SHP77 (cell line): Measurements from ENCODE around the gene NUP210.

Experiments used
- DNase-seq, 2 experiments: peaks; one replicate each; lab custom pipeline; 2025; lab: John Stamatoyannopoulos, UW

Gene NUP210

DNA sequence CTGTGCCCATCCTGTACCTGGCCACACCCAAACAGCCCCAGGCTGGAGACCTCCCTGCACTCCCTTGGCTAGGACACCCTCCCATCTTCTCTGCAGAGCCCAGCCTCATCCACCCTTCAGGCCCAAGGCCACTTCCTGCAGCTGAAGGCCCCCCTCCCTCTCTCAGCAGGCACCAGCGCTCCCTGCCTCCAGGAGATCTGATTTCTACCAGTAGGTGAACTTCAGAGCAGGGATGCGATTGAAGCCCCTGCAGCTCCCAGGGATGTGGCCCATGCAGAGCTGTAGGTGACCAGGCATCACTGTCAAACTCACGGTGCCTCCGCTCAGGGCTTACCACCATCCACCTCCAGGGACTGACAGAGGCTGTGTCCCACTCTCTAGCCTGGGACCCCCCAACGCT is 96.3 kb downstream of the NUP210 start:
- DNase-seq: no peak

- DNase-seq: no peak
Measured at GRCh38 chr3:13322324-13322723, 97.8 kb downstream of the NUP210 start.

DNA sequence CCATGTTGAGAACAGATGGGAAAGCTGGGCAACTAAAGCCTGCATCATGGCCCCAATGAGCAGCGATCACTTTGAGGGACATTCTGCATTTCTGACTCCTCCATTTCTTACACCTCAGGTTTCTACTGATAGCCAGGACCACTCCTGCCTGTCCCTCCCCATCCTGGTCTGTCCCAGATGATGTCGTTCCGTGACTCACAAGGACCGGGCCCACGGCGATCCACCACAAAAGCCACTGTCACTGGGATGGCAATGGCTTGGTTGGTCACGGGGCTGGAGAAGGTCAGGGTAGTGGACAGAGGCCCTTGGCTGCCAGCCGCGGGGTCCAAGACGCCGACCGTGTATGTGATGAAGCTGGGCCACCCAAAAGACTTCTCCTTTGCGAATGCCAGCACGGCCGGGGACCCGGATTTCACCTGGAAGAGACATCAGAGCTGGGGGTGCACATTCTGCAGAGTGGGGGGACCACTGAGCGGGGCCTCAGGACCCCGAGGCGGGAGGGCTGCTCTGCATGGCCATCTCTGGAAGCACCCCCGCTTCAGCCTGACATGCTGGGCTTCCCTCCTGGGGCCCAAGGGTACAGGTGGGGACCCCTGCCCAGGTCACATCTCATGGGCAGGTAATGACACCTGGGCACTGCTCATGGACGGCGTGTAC is 100.4 kb downstream of the NUP210 start:
- no peak for DNase-seq

DNA sequence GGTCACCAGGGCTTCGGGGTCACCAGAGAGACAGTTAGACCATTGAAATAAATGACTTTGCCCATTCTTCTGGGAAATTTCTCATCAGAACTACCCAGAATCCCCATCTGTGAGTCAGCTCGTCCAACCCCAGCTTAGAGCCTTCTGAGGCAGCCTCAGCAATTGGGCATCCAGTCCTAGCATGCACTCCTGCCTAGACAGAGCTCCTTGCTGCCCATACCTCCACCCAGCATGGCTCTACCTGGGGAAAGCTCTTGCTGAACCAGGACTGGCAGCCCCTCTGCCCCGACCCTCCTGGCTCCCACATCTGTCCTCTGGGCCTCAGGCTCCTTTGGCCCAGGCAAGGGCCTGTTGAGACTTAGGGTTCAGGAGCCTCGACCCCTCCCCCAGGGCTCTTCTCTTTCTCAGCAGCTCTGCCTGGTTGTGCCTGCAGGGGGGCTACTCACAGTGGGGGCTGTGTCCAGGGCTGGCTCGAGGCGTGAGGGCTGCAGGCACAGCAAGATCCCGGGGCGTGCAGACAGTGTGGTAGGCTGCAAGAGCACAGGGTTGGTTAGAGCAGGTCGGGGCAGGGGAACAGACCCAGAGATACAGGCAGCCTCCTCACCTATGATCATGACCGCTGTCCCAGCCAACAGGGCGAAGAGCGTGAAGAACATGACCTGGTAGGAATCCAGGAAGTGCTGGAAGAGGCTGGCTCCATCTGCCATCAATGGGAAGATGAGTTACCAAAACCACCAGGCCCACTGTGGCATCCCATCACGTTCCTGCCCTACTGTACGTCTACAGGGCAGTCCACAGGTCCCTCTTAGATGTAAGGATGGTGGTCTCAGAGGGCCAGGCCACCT is 101.3 kb downstream of the NUP210 start:
- DNase-seq: no peak

DNA sequence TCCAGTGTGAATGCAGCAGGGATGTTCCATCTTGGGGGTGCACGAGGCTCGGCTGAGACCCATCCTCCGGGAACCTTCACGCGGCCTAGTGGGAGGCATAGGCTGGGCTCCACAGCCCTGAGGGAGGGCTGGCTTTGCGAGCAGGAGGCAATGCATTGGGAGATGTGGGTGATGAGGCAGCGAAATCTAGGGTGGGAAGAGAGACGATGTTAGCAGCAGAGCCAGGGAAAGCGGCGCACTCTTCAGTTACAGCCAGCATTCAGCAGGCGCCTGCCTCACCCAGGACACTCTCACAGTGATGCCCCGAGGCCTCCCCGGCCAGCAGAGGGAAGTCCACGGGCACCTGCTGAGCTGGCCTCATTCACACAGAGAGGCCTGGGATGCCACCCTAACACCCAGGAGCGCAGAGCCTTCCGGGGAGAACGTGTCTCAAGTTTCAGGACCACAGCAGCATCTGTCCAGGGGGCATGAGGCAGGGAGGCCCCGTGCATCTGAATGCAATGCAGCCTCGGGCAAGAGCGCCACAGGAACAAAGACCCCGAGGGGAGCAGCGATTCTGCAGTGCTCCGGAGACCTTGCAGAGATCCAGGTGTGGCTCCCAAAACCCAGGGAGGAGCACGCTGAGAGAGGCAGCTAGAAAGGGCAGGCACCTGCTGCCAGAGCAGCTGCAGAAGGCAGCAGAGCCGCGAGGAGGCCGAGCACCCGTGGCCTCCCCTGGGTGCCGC is 102.4 kb downstream of the NUP210 start:
- DNase-seq: no peak

DNA sequence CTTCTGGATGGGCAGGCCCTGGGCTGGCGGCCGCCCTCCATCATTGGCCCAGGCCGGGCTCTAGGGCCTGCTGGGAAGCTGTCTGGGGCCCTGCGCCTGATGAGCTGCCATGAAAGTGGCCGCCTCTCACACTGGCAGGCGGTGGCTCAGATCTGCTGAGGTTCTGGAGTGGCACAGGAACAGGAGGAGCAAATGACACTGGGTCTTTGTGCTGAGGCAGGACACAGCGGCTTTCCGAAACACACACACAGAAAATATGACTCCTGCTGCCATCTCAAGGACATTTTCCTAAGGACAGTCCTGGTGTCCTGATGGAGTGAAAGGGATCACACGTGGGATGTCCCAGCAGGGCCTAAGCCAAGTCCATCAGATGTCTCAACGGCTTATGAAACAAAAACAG is 103.5 kb downstream of the NUP210 start:
- no peak for DNase-seq

- no peak for DNase-seq
Measured at GRCh38 chr3:13314877-13315276, 105.2 kb downstream of the NUP210 start.

GRCh38 chr3:13313813-13314212 is 106.3 kb downstream of the NUP210 start:
- no peak for DNase-seq

GRCh38 chr3:13309004-13309403 is 111.1 kb downstream of the NUP210 start:
- no peak for DNase-seq

GRCh38 chr3:13308380-13308801 is 111.7 kb downstream of the NUP210 start:
- DNase-seq: peak; percentile 42 to 60

DNA sequence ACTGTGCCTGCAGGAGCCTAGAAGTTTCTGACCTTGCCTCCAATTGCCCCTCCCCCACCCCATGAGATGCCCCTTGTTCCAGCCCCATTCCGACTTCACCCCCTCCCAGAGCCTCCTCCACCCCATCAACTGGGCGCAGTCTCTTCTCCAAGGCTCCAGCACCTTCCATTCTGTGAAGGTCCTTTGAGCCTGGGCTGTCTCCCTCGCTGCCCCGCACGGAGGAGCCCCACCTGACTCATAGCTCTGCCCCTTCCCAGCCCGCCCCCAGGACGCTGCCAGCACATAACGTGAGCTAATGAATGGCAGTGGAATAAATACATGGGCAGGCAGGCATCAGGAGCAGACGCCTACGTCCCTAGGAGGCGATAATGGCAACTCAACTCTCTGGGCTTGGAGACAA is 113.1 kb downstream of the NUP210 start:
- DNase-seq: no peak

DNA sequence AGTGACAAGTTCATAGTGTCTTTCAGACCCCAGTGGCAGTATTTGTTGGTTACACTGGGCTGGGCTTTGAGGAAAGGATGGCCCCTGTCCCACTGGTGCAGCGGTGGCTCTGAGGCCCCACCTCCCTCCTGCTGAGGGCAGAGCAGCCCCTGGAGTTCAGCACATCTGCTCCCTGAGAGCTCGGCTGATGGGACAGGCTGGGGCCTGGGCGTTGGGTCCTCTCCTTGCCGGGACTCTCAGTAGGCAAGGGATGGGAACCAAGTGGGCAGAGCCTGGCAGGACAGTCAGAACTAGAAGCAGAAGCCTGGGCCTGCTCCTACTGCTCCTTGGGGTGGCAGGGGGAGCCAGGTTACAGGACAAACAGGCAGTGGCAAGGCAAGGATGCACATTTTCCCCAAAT is 114.5 kb downstream of the NUP210 start:
- no peak for DNase-seq

- DNase-seq: no peak
Measured at GRCh38 chr3:13303410-13303809, 116.7 kb downstream of the NUP210 start.

GRCh38 chr3:13301286-13301987 is 118.7 kb downstream of the NUP210 start:
- DNase-seq: peak; percentile 39 to 65

DNA sequence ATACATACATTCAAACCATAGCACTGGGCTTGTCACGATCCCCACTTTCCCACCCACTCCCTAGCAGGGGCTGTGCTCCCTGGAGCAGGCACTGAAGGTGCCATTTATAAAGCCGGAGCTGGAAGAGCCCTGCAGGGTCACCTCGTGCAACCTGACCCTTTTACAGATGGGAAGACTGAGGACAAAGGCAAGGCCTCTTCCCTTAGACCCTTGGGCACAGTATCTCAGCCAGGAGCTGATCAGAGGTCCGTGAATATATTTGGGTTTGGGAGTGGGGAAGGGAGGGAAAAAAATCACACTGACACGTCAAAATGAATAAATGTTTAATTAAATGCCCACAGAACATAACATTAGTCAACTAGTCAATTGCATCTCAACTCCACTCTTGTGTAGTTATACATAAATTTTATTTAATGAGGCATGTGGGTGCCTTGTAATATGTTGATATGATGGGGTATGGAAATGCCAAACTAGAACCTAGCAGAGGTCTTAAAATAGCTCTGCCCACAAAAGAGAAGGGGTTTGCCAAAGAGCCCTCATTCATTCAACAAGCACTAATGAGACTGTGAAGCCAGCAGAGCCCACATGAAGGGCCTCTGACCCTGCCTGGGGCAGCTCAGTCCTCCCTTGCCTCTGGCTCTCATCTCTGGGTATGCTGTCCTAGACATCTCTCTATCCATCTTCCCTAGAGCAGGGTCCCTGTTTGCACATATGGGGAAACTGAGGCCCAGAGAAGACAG is 119.4 kb downstream of the NUP210 start:
- no peak for DNase-seq

DNA sequence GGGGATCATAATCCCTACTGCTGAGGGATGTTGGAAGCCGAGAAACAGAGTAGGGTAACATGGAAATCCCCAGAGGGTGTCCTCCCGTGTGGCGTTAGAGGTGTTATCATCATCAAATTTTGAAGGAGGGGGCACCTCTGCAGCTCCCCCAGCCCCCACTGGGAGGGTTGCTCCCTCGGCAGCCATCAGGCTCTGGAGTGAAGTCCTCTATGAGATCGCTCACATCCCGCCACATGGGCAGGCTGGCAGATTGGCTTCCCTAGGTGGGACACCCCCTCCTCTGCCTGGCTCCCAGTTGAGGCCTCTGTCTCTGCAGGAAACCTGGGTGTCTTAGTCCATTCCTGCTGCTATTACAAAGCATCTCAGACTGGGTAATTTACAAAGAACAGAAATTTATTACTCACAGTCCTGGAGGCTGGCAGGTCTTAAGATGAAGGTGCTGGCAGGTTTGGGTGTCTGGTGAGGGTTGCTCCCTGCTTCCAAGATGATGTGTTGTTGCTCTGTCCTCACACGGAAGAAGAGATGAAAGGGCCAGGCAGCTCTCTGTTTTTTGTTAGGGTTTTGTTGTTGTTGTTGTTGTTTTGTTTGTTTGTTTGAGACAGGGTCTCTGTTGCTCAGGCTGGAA is 120.5 kb downstream of the NUP210 start:
- no peak for DNase-seq

- DNase-seq: no peak
Measured at GRCh38 chr3:13296662-13297061, 123.5 kb downstream of the NUP210 start.

DNA sequence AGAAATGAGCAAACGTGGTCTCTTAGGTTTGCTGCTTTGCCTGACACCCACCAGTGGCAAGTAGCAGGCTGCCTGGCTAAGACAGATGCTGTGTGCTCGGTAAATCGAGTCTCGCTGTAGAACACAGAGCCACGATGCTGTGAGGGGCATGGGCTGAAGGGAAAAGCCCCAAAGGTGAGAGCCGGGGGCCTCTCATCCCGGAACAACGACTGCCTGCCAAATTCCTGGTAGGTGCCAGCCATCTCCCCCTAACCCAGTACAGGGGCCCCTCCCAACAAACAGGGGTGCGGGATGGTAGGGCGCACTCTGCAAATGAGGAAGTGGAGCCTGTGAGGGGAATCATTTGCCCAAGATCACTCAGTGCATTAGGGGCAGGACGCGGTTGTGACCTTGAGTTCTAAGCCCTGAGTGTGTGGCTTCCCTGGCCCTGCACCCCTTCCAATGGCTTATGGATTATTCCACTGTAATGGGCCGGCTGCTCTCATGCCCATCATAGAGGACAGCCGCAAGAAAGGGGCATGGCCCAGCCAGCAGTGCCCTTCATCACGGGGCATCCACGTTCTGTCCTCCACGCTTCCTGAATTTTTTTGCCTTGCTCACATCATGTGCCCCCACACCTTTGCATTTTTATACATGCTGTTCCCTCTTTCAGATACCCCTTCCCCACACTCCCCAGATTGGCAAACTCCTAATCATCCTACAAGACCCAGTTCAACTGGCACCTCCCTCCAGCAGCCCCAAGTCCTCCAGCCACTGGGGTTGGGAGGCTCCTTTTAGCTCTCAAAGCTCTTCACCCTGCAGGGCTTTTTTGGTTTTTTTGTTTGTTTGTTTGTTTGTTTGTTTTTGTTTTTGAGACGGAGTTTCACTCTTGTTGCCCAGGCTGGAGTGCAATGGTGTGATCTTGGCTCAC is 125.4 kb downstream of the NUP210 start:
- DNase-seq: no peak

DNA sequence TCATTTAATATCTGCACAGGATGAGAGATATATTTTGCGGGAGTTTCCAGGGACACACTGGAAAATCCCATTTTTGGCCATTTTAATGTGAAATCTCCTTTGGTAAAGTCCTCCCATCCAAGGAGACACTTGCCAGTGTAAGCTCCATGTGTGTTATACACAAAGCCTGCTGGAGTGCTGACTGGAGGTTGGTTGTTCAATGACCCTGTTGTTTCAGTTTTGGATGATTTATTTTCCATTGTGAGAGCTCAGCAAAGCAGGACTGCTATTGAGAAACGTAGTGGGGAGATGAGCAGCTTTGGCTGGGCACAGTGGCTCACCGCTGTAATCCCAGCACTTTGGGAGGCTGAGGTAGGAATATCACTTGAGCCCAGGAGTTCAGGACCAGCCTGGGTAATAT is 127.7 kb downstream of the NUP210 start:
- DNase-seq: no peak

GRCh38 chr3:13290941-13291340 is 129.2 kb downstream of the NUP210 start:
- no peak for DNase-seq
